Measurements from ENCODE around the gene CDH23. TPM values are rescaled to one million over a fixed set of nuclear protein-coding genes. Genes with fewer than 3 reads are reported as not detected.
A peak's percentile ranks its signal among the peaks of the same experiment; 100 is the strongest.

The CDH23 gene
- total RNA-seq, 1 experiment from 2014 or later: not detected

- Histone ChIP-seq H2AFZ (ENCODE audit: low read length) (no peak overlapping the region), H3K79me2 (ENCODE audit: low read length) (no peaks in the 10 kb centered on the region), H4K20me1 (ENCODE audit: low read length) (no peaks in the 10 kb centered on the region), H3K4me1 (ENCODE audit: insufficient read depth, low read length) (no peaks in the 10 kb centered on the region), H3K9ac (ENCODE audit: low read length) (no peak overlapping the region), H3K9me3 (ENCODE audit: low read length) (no peaks in the 10 kb centered on the region), H3K9me2 (replicated peaks; ENCODE audit: low read length) (no peaks in the 10 kb centered on the region), H3F3A (ENCODE audit: low read length, unreplicated experiment) (no peaks in the 10 kb centered on the region), H3K36me3 (ENCODE audit: low read depth, low read length) (peaks cover 3% of the 10 kb centered on the region; the same call in 1 of the 2 replicates), H3K4me2 (ENCODE audit: low read length) (no peak overlapping the region), H3K27me3 (ENCODE audit: low read length) (no peaks in the 10 kb centered on the region), H3K27ac (ENCODE audit: low read length) (no peak overlapping the region), H3K4me3 (ENCODE audit: low read length) (no peak overlapping the region)
- no peak for ATAC-seq
- ChIA-PET POLR2A (ENCODE audit: unreplicated experiment) (no interaction called here), CTCF (no interaction called here)
- DNase-seq: no peak
- TF ChIP-seq CTCF (conservative IDR thresholded peaks at IDR 0.05; ENCODE audit: low read depth, low read length) (no peak), EZH2 (IDR thresholded peaks at IDR 0.05; ENCODE audit: low read length, unreplicated experiment) (no peak), EZH2phosphoT487 (IDR thresholded peaks at IDR 0.05; ENCODE audit: borderline replicate concordance, low read length) (no peak)
- TSS peak; percentile 80 for BruUV-seq (replicated peaks)
- intact Hi-C loops (cut with micrococcal nuclease): no loop called here
These were observed 420.4 kb downstream of the CDH23 start for GRCh38 chr10:71816936-71817618.

GRCh38 chr10:71817831-71818655, 421.3 kb downstream of the CDH23 start:
- intact Hi-C loops (cut with micrococcal nuclease): no loop called here
- DNase-seq (no peak), ATAC-seq (no peak)
- Histone ChIP-seq H3K9ac (ENCODE audit: low read length) (no peak overlapping the region), H3K4me2 (ENCODE audit: low read length) (no peak overlapping the region), H4K20me1 (ENCODE audit: low read length) (no peaks in the 10 kb centered on the region), H3K27me3 (ENCODE audit: low read length) (no peaks in the 10 kb centered on the region), H3K4me1 (ENCODE audit: insufficient read depth, low read length) (no peaks in the 10 kb centered on the region), H3K4me3 (ENCODE audit: low read length) (no peak overlapping the region), H3K9me3 (ENCODE audit: low read length) (no peaks in the 10 kb centered on the region), H3K79me2 (ENCODE audit: low read length) (no peaks in the 10 kb centered on the region), H3K36me3 (ENCODE audit: low read depth, low read length) (peaks cover 3% of the 10 kb centered on the region; the same call in 1 of the 2 replicates), H2AFZ (ENCODE audit: low read length) (no peak overlapping the region), H3K9me2 (replicated peaks; ENCODE audit: low read length) (no peaks in the 10 kb centered on the region), H3K27ac (ENCODE audit: low read length) (no peak overlapping the region), H3F3A (ENCODE audit: low read length, unreplicated experiment) (no peaks in the 10 kb centered on the region)
- ChIA-PET POLR2A (ENCODE audit: unreplicated experiment) (no interaction called here), CTCF (no interaction called here)
- BruUV-seq (replicated peaks): no TSS peak
- TF ChIP-seq EZH2 (IDR thresholded peaks at IDR 0.05; ENCODE audit: low read length, unreplicated experiment) (no peak), CTCF (conservative IDR thresholded peaks at IDR 0.05; ENCODE audit: low read depth, low read length) (no peak), EZH2phosphoT487 (IDR thresholded peaks at IDR 0.05; ENCODE audit: borderline replicate concordance, low read length) (no peak)
